IMR-90 (cell line): ENCODE measurements around the gene RNF144B. TPM values are rescaled to one million over a fixed set of nuclear protein-coding genes. Genes with fewer than 3 reads are reported as not detected.
"Not testable (repeated sequence)": the region's sequence is repeated elsewhere in the genome, so short reads cannot be mapped to it uniquely, and the experiment has no call there.

ENCODE experiments used
- ATAC-seq: fragments of 200-7000 bp; cut with Tn5 transposase; 2 replicates; pipeline ENCODE4 v1.9.1; 2020; ENCODE audit warnings: low read depth, mild to moderate bottlenecking, moderate library complexity
- BruUV-seq: library from RNA; stranded (reverse); fragments of 400-500 nt; replicated peaks from 2 replicates; lab custom pipeline; 2021; lab: Mats Ljungman, UMichigan
- CTCF ChIA-PET: fragments of 300-600 bp; formaldehyde crosslinking; extraction: SDS; loops from one replicate; lab custom pipeline; 2021; ENCODE audit warnings: antibody characterized with exemption; lab: Yijun Ruan, JAX
- POLR2A ChIA-PET: fragments of 300-600 bp; sonication (Branson Sonifier 250); formaldehyde crosslinking; loops from one replicate; lab custom pipeline; 2022; ENCODE audit warnings: antibody characterized with exemption; ENCODE audit not compliant: unreplicated experiment; lab: Charles Lee
- DNase-seq: peaks from one replicate; pipeline ENCODE4 v3.0.0; 2013
- H2AFZ ChIP-seq: replicated peaks from 2 replicates; pipeline ENCODE3; 2013; ENCODE audit warnings: low read length, mild to moderate bottlenecking; ENCODE audit not compliant: poor library complexity
- H2AK5ac ChIP-seq: 2 replicates; pipeline ENCODE4 v1.6.1; 2013; ENCODE audit warnings: low read depth, low read length, inconsistent platforms
- H2AK9ac ChIP-seq: replicated peaks from 2 replicates; pipeline ENCODE3; 2013; ENCODE audit warnings: mild to moderate bottlenecking, low read depth, low read length, moderate library complexity; ENCODE audit not compliant: poor library complexity
- H2BK120ac ChIP-seq: 2 replicates; pipeline ENCODE4 v1.6.1; 2013; ENCODE audit warnings: low read depth, low read length, inconsistent platforms
- H2BK15ac ChIP-seq: 3 replicates; pipeline ENCODE4 v1.6.1; 2013; ENCODE audit warnings: low read depth, low read length, inconsistent platforms
- H2BK20ac ChIP-seq: 2 replicates; pipeline ENCODE4 v1.6.1; 2013; ENCODE audit warnings: low read depth, mild to moderate bottlenecking, inconsistent platforms, low read length, moderate library complexity
- H2BK5ac ChIP-seq: 2 replicates; pipeline ENCODE4 v1.6.1; 2013; ENCODE audit warnings: mild to moderate bottlenecking, low read depth, low read length, inconsistent platforms; ENCODE audit not compliant: poor library complexity, severe bottlenecking
- H3K14ac ChIP-seq: replicated peaks from 2 replicates; pipeline ENCODE4 v1.6.1; 2013; ENCODE audit warnings: low read depth, low read length, inconsistent platforms
- H3K18ac ChIP-seq: 2 replicates; pipeline ENCODE4 v1.6.1; 2013; ENCODE audit warnings: low read depth, low read length, control low read depth
- H3K23ac ChIP-seq: 2 replicates; pipeline ENCODE4 v1.6.1; 2013; ENCODE audit warnings: low read depth, low read length, inconsistent platforms
- H3K27ac ChIP-seq: 2 replicates; pipeline ENCODE4 v1.5.1; 2013; ENCODE audit warnings: mild to moderate bottlenecking, control low read depth, low read length; ENCODE audit not compliant: insufficient read depth
- H3K27me3 ChIP-seq: 2 replicates; pipeline ENCODE4 v1.6.1; 2013; ENCODE audit warnings: low read length; ENCODE audit not compliant: control insufficient read depth, insufficient read depth
- H3K36me3 ChIP-seq: 2 replicates; pipeline ENCODE4 v1.6.1; 2013; ENCODE audit warnings: low read length, mixed read lengths; ENCODE audit not compliant: control insufficient read depth, insufficient read depth
- H3K4ac ChIP-seq: 2 replicates; pipeline ENCODE4 v1.6.1; 2013; ENCODE audit warnings: low read depth, low read length, inconsistent platforms
- H3K4me1 ChIP-seq: 2 replicates; pipeline ENCODE4 v1.6.1; 2013; ENCODE audit warnings: low read length, mixed read lengths; ENCODE audit not compliant: control insufficient read depth, insufficient read depth
- H3K4me2 ChIP-seq: 2 replicates; pipeline ENCODE4 v1.6.1; 2013; ENCODE audit warnings: low read depth, mild to moderate bottlenecking, control low read depth, low read length, moderate library complexity
- H3K4me3 ChIP-seq: 2 replicates; pipeline ENCODE4 v1.5.1; 2013; ENCODE audit warnings: low read depth, mild to moderate bottlenecking, control low read depth, low read length, moderate library complexity; ENCODE audit not compliant: insufficient read depth
- H3K56ac ChIP-seq: 2 replicates; pipeline ENCODE4 v1.6.1; 2013; ENCODE audit warnings: low read length, inconsistent platforms; ENCODE audit not compliant: insufficient read depth; ENCODE audit errors: extremely low read depth
- H3K79me1 ChIP-seq, 2 experiments: 2 replicates each; pipeline ENCODE4 v1.6.1; 2013; ENCODE audit warnings: low read length in 2 of 2, inconsistent platforms in 1 of 2, low read depth in 1 of 2
- H3K9ac ChIP-seq: 2 replicates; pipeline ENCODE4 v1.6.1; 2013; ENCODE audit warnings: low read depth, low read length, control low read depth
- H3K9me1 ChIP-seq: 2 replicates; pipeline ENCODE4 v1.6.1; 2013; ENCODE audit warnings: low read length, inconsistent platforms; ENCODE audit not compliant: insufficient read depth
- H3K9me3 ChIP-seq: 2 replicates; pipeline ENCODE4 v1.6.1; 2013; ENCODE audit warnings: low read length; ENCODE audit not compliant: control insufficient read depth, insufficient read depth
- H4K20me1 ChIP-seq: 2 replicates; pipeline ENCODE4 v1.6.1; 2013; ENCODE audit warnings: low read length, inconsistent platforms; ENCODE audit not compliant: insufficient read depth
- H4K5ac ChIP-seq: 2 replicates; pipeline ENCODE4 v1.6.1; 2013; ENCODE audit warnings: mild to moderate bottlenecking, low read depth, low read length, control low read depth
- H4K8ac ChIP-seq, 2 experiments: 2 replicates each; pipeline ENCODE4 v1.6.1; 2013; ENCODE audit warnings: low read depth in 2 of 2, low read length in 2 of 2, control low read depth in 1 of 2, inconsistent platforms in 1 of 2
- H4K91ac ChIP-seq: 2 replicates; pipeline ENCODE4 v1.6.1; 2013; ENCODE audit warnings: low read depth, low read length, inconsistent platforms; ENCODE audit not compliant: insufficient read depth
- MAFK ChIP-seq: IDR thresholded peaks from 2 replicates; pipeline ENCODE4 v1.6.1; 2012; ENCODE audit warnings: low read depth, low read length, improper control_type of control experiment
- WGBS, 2 experiments: methylation state at CpG; one replicate each; pipeline versions ENCODE4 v1.1.5 to v1.1.7; 2013; ENCODE audit warnings: missing lambda C conversion rate in 2 of 2; ENCODE audit not compliant: insufficient read length in 1 of 2; ENCODE audit errors: extremely low coverage in 2 of 2; 5-methylcytosine and 5-hydroxymethylcytosine counted together
- dilution Hi-C: fragments of 300-500 bp; cut with HindIII; formaldehyde crosslinking; loops from one replicate; pipeline ENCODE4 v1.14.3; 2018; ENCODE audit warnings: low sequenced_read_pairs; ENCODE audit not compliant: unreplicated experiment
- in situ Hi-C: fragments of 300-500 bp; cut with MboI; formaldehyde crosslinking; loops from 3 replicates; pipeline ENCODE4 v1.14.3; 2019; ENCODE audit warnings: low sequenced_read_pairs, inconsistent platforms, mixed read lengths
- intact Hi-C: fragments of 100-400 bp; cut with micrococcal nuclease; formaldehyde crosslinking; loops from 2 replicates; pipeline ENCODE4 v1.10.0; 2022
- polyA plus RNA-seq, 3 experiments: library from polyadenylated mRNA; depleted of rRNA; stranded (reverse); fragments of >200 nt; gene quantifications; 2 replicates each; pipeline ENCODE4 v1.2.3, GENCODE V29; 2012; ENCODE audit warnings: low replicate concordance in 1 of 3
- total RNA-seq: library from RNA; depleted of rRNA; stranded (reverse); fragments of >200 nt; gene quantifications from 2 replicates; pipeline ENCODE4 v1.2.3, GENCODE V29; 2012

The RNF144B gene
- total and polyA plus RNA-seq, 2 of the 4 experiments (the other 2 are of a cell fraction), result 0.44 to 2.7 TPM

- Histone ChIP-seq H4K20me1 (no peaks in the 10 kb centered on the region), H3K36me3 (no peaks in the 10 kb centered on the region), H3K23ac (no peak overlapping the region), H4K91ac (no peak overlapping the region), H2AFZ (no peak overlapping the region), H3K9me1 (no peaks in the 10 kb centered on the region), H2AK5ac (no peak overlapping the region), H2BK120ac (no peak overlapping the region), H3K79me1 (no peaks in the 10 kb centered on the region), H2BK5ac (no peak overlapping the region), H3K4me2 (no peak overlapping the region), H3K18ac (no peak overlapping the region), H4K5ac (no peak overlapping the region), H3K27ac (no peak overlapping the region), H3K27me3 (peaks cover 2% of the 10 kb centered on the region; the same call in 1 of the 2 replicates), H3K56ac (no peak overlapping the region), H3K4ac (no peak overlapping the region), H2BK15ac (no peak overlapping the region), H3K14ac (no peak overlapping the region), H3K4me1 (no peaks in the 10 kb centered on the region), H2BK20ac (no peak overlapping the region), H3K9me3 (peaks cover 3% of the 10 kb centered on the region), H3K4me3 (no peak overlapping the region), H3K9ac (no peak overlapping the region), H4K8ac (no peak overlapping the region), H2AK9ac (no peak overlapping the region)
- ChIA-PET POLR2A (no interaction called here), CTCF (interaction anchor here (0.6 kb wide), 1 partner anchor 27 kb away, joined by 3 read pairs; no protein-coding TSS in a partner anchor)
- ATAC-seq (no peak), DNase-seq (no peak)
- dilution Hi-C loops (no loop called here), intact Hi-C loops (no loop called here), in situ Hi-C loops (no loop called here)
- BruUV-seq, result no TSS peak
- no CpG with 5 or more reads among the region's 10 CpGs for WGBS, 2 experiments
- TF ChIP-seq MAFK, result no peak
Measured at GRCh38 chr6:18457065-18457737, 70.1 kb downstream of the RNF144B start.

DNA sequence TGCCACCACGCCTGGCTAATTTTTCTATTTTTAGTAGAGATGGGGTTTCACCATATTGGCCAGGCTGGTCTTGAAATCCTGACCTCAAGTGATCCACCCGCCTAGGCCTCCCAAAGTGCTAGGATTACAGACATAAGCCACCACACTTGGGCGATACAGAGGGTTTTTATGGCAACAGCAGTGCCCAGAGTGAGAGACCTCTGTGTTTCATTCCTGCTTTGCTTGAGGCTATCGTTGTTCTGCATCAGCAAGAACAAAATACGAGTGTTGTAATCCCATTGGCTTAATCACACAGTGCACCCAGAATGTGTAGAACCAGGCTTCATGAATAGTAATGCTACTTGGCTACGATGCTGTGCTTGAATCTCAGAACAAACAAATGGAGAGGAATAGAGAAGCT, 70.9 kb downstream of the RNF144B start:
- BruUV-seq, intact Hi-C loops, H2BK20ac ChIP-seq, H3K4me2 ChIP-seq, H2AK9ac ChIP-seq, H3K18ac ChIP-seq, H3K9ac ChIP-seq, H3K9me1 ChIP-seq, H3K23ac ChIP-seq, H2BK120ac ChIP-seq, H3K14ac ChIP-seq, H3K27me3 ChIP-seq, H2AK5ac ChIP-seq, H4K8ac ChIP-seq, H4K5ac ChIP-seq, H3K4ac ChIP-seq, POLR2A ChIA-PET, H2BK15ac ChIP-seq, H3K4me1 ChIP-seq, dilution Hi-C loops, H3K36me3 ChIP-seq, H3K79me1 ChIP-seq, H3K4me3 ChIP-seq, DNase-seq, H4K20me1 ChIP-seq, H2BK5ac ChIP-seq, H3K9me3 ChIP-seq, H2AFZ ChIP-seq, H4K91ac ChIP-seq, ATAC-seq, H3K27ac ChIP-seq, H3K56ac ChIP-seq, in situ Hi-C loops: not testable (repeated sequence)
- 75% methylated on average over 2 of the region's 6 CpGs; no CpG with 5 or more reads in 1 of the 2 experiments for WGBS, 2 experiments
- CTCF ChIA-PET, result interaction anchor here (0.6 kb wide), 1 partner anchor 28 kb away, joined by 3 read pairs; no protein-coding TSS in a partner anchor
